HG03460 (cell line): ENCODE results near the gene PRRX2.

Experiments
- ATAC-seq: cut with Tn5 transposase; IDR thresholded peaks from one replicate; pipeline ENCODE4 v1.9.1; 2021; ENCODE audit not compliant: unreplicated experiment

Gene PRRX2

GRCh38 chr9:129702589-129703520 is 37.4 kb downstream of the PRRX2 start:
- no peak for ATAC-seq

GRCh38 chr9:129703667-129704355 is 38.4 kb downstream of the PRRX2 start:
- ATAC-seq = no peak

- ATAC-seq = no peak
Observed at GRCh38 chr9:129704807-129705206, 39.4 kb downstream of the PRRX2 start.

- no peak for ATAC-seq
Observed at GRCh38 chr9:129708793-129709192, 43.3 kb downstream of the PRRX2 start.

- ATAC-seq = no peak
Observed at GRCh38 chr9:129709438-129710168, 44.2 kb downstream of the PRRX2 start.

GRCh38 chr9:129710169-129710453 is 44.7 kb downstream of the PRRX2 start:
- ATAC-seq = no peak

- ATAC-seq = no peak
Observed at GRCh38 chr9:129712634-129713401, 47.4 kb downstream of the PRRX2 start.

GRCh38 chr9:129713402-129713679 is 47.9 kb downstream of the PRRX2 start:
- no peak for ATAC-seq

GRCh38 chr9:129714511-129715061 is 49.1 kb downstream of the PRRX2 start:
- no peak for ATAC-seq

GRCh38 chr9:129716091-129716490 is 50.6 kb downstream of the PRRX2 start:
- ATAC-seq = no peak

- no peak for ATAC-seq
Observed at GRCh38 chr9:129717991-129718390, 52.5 kb downstream of the PRRX2 start.

- no peak for ATAC-seq
Observed at GRCh38 chr9:129718647-129719046, 53.2 kb downstream of the PRRX2 start.

- no peak for ATAC-seq
Observed at GRCh38 chr9:129719135-129719534, 53.7 kb downstream of the PRRX2 start.

GRCh38 chr9:129720181-129720864 is 54.9 kb downstream of the PRRX2 start:
- no peak for ATAC-seq

- no peak for ATAC-seq
Observed at GRCh38 chr9:129720865-129721545, 55.6 kb downstream of the PRRX2 start.

- no peak for ATAC-seq
Observed at GRCh38 chr9:129722913-129723312, 57.5 kb downstream of the PRRX2 start.

- no peak for ATAC-seq
Observed at GRCh38 chr9:129724456-129725190, 59.2 kb downstream of the PRRX2 start.

GRCh38 chr9:129725795-129726251 is 60.4 kb downstream of the PRRX2 start:
- ATAC-seq = no peak
